Mesenchymal stem cell (in vitro differentiated cells and primary cell): Measurements from ENCODE around the gene METRNL.

Experiments used
- DNase-seq: peaks from one replicate; pipeline ENCODE4 v3.0.0-alpha.2; 2013
- H2AFZ ChIP-seq: one replicate; pipeline ENCODE4 v1.6.1; 2013; ENCODE audit warnings: low read depth, mild to moderate bottlenecking, control low read depth, inconsistent platforms, low read length, moderate library complexity
- H2AK5ac ChIP-seq: 2 replicates; pipeline ENCODE4 v1.6.1; 2013; ENCODE audit warnings: low read length, moderate library complexity, mild to moderate bottlenecking, inconsistent platforms; ENCODE audit not compliant: severe bottlenecking
- H2BK120ac ChIP-seq: one replicate; pipeline ENCODE4 v1.6.1; 2013; ENCODE audit warnings: low read depth, mild to moderate bottlenecking, inconsistent platforms, low read length, moderate library complexity
- H2BK12ac ChIP-seq, 2 experiments: one replicate each; pipeline ENCODE4 v1.6.1; 2013; ENCODE audit warnings: inconsistent platforms in 2 of 2, low read length in 2 of 2, mild to moderate bottlenecking in 2 of 2, moderate library complexity in 2 of 2, control low read depth in 1 of 2
- H2BK15ac ChIP-seq: one replicate; pipeline ENCODE4 v1.6.1; 2013; ENCODE audit warnings: mild to moderate bottlenecking, low read depth, inconsistent platforms; ENCODE audit not compliant: poor library complexity, severe bottlenecking
- H2BK5ac ChIP-seq: 2 replicates; pipeline ENCODE4 v1.6.1; 2013; ENCODE audit warnings: low read depth, mild to moderate bottlenecking, low read length, control low read depth, inconsistent platforms; ENCODE audit not compliant: poor library complexity, severe bottlenecking
- H3K14ac ChIP-seq, 2 experiments: one replicate each; pipeline ENCODE4 v1.6.1; 2013; ENCODE audit warnings: inconsistent platforms in 2 of 2, low read length in 2 of 2, control low read depth in 1 of 2, mild to moderate bottlenecking in 1 of 2, moderate library complexity in 1 of 2
- H3K18ac ChIP-seq, 2 experiments: one replicate each; pipeline ENCODE4 v1.6.1; 2013; ENCODE audit warnings: inconsistent platforms in 2 of 2, low read length in 2 of 2, control low read depth in 1 of 2, low read depth in 1 of 2, mild to moderate bottlenecking in 1 of 2
- H3K23ac ChIP-seq, 2 experiments: one replicate each; pipeline ENCODE4 v1.6.1; 2013; ENCODE audit warnings: inconsistent platforms in 2 of 2, low read length in 2 of 2, mild to moderate bottlenecking in 2 of 2, moderate library complexity in 2 of 2, control low read depth in 1 of 2
- H3K27ac ChIP-seq: 2 replicates; pipeline ENCODE4 v1.5.1; 2013; ENCODE audit warnings: mild to moderate bottlenecking, moderate library complexity, low read length, control low read depth, inconsistent platforms; ENCODE audit not compliant: poor library complexity, severe bottlenecking
- H3K27me3 ChIP-seq, 2 experiments: 2 replicates each; pipeline versions ENCODE4 v1.6.1 to v1.7.0; 2013; ENCODE audit warnings: low read length in 2 of 2, mild to moderate bottlenecking in 2 of 2, moderate library complexity in 2 of 2, control low read depth in 1 of 2, inconsistent platforms in 1 of 2; ENCODE audit not compliant: control insufficient read depth in 1 of 2, insufficient read depth in 1 of 2
- H3K36me3 ChIP-seq, 2 experiments: 2 replicates each; pipeline versions ENCODE4 v1.6.1 to v1.7.0; 2013; ENCODE audit warnings: low read length in 2 of 2, control low read depth in 1 of 2, inconsistent platforms in 1 of 2, low read depth in 1 of 2, mild to moderate bottlenecking in 1 of 2; ENCODE audit not compliant: insufficient read depth in 2 of 2, control insufficient read depth in 1 of 2
- H3K4ac ChIP-seq, 2 experiments: one replicate each; pipeline ENCODE4 v1.6.1; 2013; ENCODE audit warnings: inconsistent platforms in 2 of 2, low read length in 2 of 2, mild to moderate bottlenecking in 2 of 2, moderate library complexity in 2 of 2, control low read depth in 1 of 2, low read depth in 1 of 2
- H3K4me1 ChIP-seq: 2 replicates; pipeline ENCODE4 v1.6.1; 2013; ENCODE audit warnings: low read depth, low read length, control low read depth; ENCODE audit not compliant: control insufficient read depth, insufficient read depth
- H3K4me2 ChIP-seq: 2 replicates; pipeline ENCODE4 v1.6.1; 2013; ENCODE audit warnings: low read length, mild to moderate bottlenecking, inconsistent platforms; ENCODE audit not compliant: poor library complexity, severe bottlenecking
- H3K4me3 ChIP-seq, 2 experiments: 2 replicates each; pipeline versions ENCODE4 v1.5.1 to v1.7.0; 2013; ENCODE audit warnings: low read length in 2 of 2, mild to moderate bottlenecking in 2 of 2, control low read depth in 1 of 2, low read depth in 1 of 2; ENCODE audit not compliant: insufficient read depth in 1 of 2
- H3K79me1 ChIP-seq: replicated peaks from 2 replicates; pipeline ENCODE4 v1.6.1; 2013; ENCODE audit warnings: mild to moderate bottlenecking, control low read depth, low read length, inconsistent platforms; ENCODE audit not compliant: poor library complexity, severe bottlenecking
- H3K9ac ChIP-seq: 2 replicates; pipeline ENCODE4 v1.7.0; 2013; ENCODE audit warnings: mild to moderate bottlenecking, low read length, moderate library complexity
- H3K9me3 ChIP-seq: 2 replicates; pipeline ENCODE4 v1.7.0; 2013; ENCODE audit warnings: mild to moderate bottlenecking, low read length; ENCODE audit not compliant: control insufficient read depth
- H4K8ac ChIP-seq: one replicate; pipeline ENCODE4 v1.6.1; 2013; ENCODE audit warnings: inconsistent platforms, mild to moderate bottlenecking, low read length, moderate library complexity
- H4K91ac ChIP-seq: one replicate; pipeline ENCODE4 v1.6.1; 2013; ENCODE audit warnings: mild to moderate bottlenecking, low read length, inconsistent platforms
- WGBS: methylation state at CpG from one replicate; pipeline ENCODE4 v1.1.7; 2013; ENCODE audit warnings: mixed read lengths; 5-methylcytosine and 5-hydroxymethylcytosine counted together

The METRNL gene

DNA sequence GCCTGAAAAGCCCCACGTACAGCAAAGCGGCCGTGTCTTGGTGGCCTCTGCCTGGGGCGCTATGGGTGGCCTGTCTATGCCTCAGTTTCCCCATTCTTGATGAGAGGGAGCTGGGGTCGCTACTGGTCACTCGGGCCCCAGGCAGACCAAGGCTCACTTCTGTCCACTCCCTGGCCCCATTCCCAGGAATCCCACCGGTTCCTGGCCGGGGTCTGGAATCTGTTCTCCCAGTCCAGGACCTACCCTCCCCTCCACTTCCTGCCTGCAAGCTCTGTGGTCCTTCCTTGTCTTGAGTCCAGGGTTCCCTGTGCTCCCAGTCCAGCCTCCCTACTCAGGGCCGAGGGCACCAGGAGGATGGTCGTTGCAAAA, 24.5 kb downstream of the METRNL start:
- no peaks in the 10 kb centered on the region for H3K27me3 ChIP-seq
- H4K8ac ChIP-seq = no peak overlapping the region
- WGBS = 99% methylated on average over 10 of the region's 10 CpGs
- H3K9me3 ChIP-seq = peaks cover 3% of the 10 kb centered on the region
- no peak overlapping the region for H2AFZ ChIP-seq
- H3K27ac ChIP-seq = no peak overlapping the region
- H2BK12ac ChIP-seq = no peak overlapping the region
- H3K23ac ChIP-seq = no peak overlapping the region
- no peak overlapping the region for H4K91ac ChIP-seq
- no peak overlapping the region for H3K14ac ChIP-seq
- peaks cover 74% of the 10 kb centered on the region for H3K4me1 ChIP-seq
- H3K4me2 ChIP-seq = no peak overlapping the region
- H3K4me3 ChIP-seq = no peak overlapping the region
- no peak overlapping the region for H2BK15ac ChIP-seq
- H2BK120ac ChIP-seq = no peak overlapping the region
- no peak overlapping the region for H3K4ac ChIP-seq
- peaks cover 0 to 3% of the 10 kb centered on the region in 2 experiments for H3K36me3 ChIP-seq
- peak overlapping the region; percentile 0 for H2AK5ac ChIP-seq
- no peak overlapping the region for H3K9ac ChIP-seq
- no peaks in the 10 kb centered on the region for H3K79me1 ChIP-seq
- H2BK5ac ChIP-seq = no peak overlapping the region
- no peak for DNase-seq
- H3K18ac ChIP-seq = no peak overlapping the region

DNA sequence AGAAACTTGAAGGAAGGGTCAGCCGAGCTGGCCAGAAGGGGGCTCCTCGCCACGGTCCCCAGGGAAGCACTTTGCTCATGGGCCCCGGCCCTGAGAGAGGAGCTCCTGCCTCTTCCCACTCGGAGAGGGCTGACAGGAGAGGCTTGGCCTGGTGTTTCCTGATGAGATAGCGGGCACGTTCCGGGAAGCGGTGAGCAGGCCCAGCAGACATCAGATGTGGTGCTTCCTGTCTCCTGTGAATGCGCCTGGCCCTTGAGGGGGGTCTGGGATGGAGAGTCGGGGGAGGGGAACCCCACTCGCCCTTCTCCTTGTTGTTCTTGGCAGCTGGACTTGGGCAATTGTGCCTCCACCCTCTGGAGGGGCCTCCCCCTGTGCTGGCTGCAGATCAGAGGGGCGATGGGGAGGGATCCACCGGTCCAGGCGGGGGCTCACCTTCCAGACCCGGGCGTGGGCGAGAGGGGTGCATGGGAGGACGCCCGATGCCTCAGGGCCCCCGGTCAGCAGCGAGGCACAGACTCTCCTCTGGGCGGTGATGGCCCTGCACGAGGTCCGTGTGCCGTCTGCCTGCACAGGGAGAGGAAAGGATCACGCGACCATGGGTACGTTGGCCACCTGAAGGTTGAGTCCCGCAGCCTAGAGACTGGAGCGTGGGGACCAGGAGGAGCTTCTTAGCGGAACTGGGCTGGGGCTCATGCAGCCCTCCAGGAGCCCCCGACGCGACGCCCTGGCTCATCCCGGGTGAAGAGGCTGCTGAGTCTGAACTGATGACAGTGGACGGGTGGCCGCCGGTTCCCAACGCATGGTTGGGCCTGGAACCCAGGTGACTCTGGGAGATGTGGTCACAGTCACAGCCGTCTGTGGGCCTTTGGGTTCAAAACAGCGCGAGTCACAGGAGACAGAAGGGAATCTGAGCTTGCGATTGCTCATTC, 25.4 kb downstream of the METRNL start:
- Histone ChIP-seq H3K27ac (no peak overlapping the region), H3K23ac (no peak overlapping the region), H2BK12ac (no peak overlapping the region), H3K79me1 (no peaks in the 10 kb centered on the region), H4K8ac (no peak overlapping the region), H3K36me3 (peaks cover 0 to 3% of the 10 kb centered on the region in 2 experiments), H2AK5ac (peak overlapping the region; percentile 11), H4K91ac (no peak overlapping the region), H3K14ac (no peak overlapping the region), H3K9me3 (peaks cover 5% of the 10 kb centered on the region), H3K4me3 (no peak overlapping the region), H3K4me2 (no peak overlapping the region), H2AFZ (no peak overlapping the region), H3K9ac (no peak overlapping the region), H2BK120ac (no peak overlapping the region), H3K18ac (no peak overlapping the region), H2BK5ac (no peak overlapping the region), H3K4me1 (peaks cover 72% of the 10 kb centered on the region), H2BK15ac (no peak overlapping the region), H3K27me3 (no peaks in the 10 kb centered on the region), H3K4ac (no peak overlapping the region)
- DNase-seq = no peak
- 85% methylated on average over 45 of the region's 45 CpGs for WGBS

DNA sequence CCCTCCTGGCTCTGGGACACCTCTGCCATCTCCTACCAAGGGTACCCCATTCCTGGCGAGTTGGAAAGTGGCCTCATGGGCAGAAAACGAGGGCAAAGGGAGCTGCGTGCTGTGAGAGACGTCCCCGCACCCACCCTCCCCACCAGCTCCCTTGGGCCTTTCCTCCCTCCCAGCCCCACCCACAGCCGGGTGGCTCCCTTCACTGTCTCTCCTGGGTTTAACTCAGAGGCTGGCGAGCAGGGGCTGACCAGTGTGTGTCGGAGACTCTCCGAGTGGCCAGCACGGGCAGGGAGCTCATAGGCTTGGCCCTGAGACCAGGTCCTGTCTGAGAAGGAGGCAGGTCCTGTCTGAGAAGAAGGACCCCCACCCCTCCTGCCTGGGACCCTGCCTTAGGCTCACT, 26.1 kb downstream of the METRNL start:
- DNase-seq = no peak
- Histone ChIP-seq H4K91ac (no peak overlapping the region), H3K4me1 (peaks cover 73% of the 10 kb centered on the region), H4K8ac (no peak overlapping the region), H2BK5ac (no peak overlapping the region), H3K27me3 (no peaks in the 10 kb centered on the region), H3K4ac (no peak overlapping the region), H2BK120ac (no peak overlapping the region), H3K14ac (no peak overlapping the region), H2BK15ac (no peak overlapping the region), H3K27ac (no peak overlapping the region), H2AK5ac (peak overlapping the region; percentile 43), H2AFZ (no peak overlapping the region), H3K79me1 (no peaks in the 10 kb centered on the region), H3K18ac (no peak overlapping the region), H2BK12ac (no peak overlapping the region), H3K9me3 (peaks cover 5% of the 10 kb centered on the region), H3K36me3 (peaks cover 0 to 3% of the 10 kb centered on the region in 2 experiments), H3K4me3 (no peak overlapping the region), H3K23ac (no peak overlapping the region), H3K4me2 (no peak overlapping the region), H3K9ac (peak overlapping the region; percentile 46)
- WGBS = 80% methylated on average over 9 of the region's 10 CpGs

GRCh38 chr17:83106056-83106588, 26.7 kb downstream of the METRNL start:
- Histone ChIP-seq H3K9me3 (peaks cover 5% of the 10 kb centered on the region), H3K18ac (no peak overlapping the region), H3K9ac (peak overlapping the region; percentile 46), H2BK120ac (no peak overlapping the region), H3K4ac (no peak overlapping the region), H3K27ac (no peak overlapping the region), H2AFZ (no peak overlapping the region), H3K36me3 (peaks cover 0 to 3% of the 10 kb centered on the region in 2 experiments), H3K27me3 (no peaks in the 10 kb centered on the region), H3K4me3 (no peak overlapping the region), H3K4me2 (no peak overlapping the region), H3K79me1 (no peaks in the 10 kb centered on the region), H4K91ac (no peak overlapping the region), H3K23ac (no peak overlapping the region), H3K4me1 (peaks cover 73% of the 10 kb centered on the region), H2BK12ac (no peak overlapping the region), H2BK15ac (no peak overlapping the region), H2AK5ac (no peak overlapping the region), H2BK5ac (no peak overlapping the region), H4K8ac (no peak overlapping the region), H3K14ac (no peak overlapping the region)
- no peak for DNase-seq
- WGBS = 85% methylated on average over 21 of the region's 22 CpGs
